NCI-H2081 (cell line): ENCODE results near the gene ATP5ME.
"Not testable (repeated sequence)": the region's sequence is repeated elsewhere in the genome, so short reads cannot be mapped to it uniquely, and the experiment has no call there.

Experiments used
- DNase-seq, 2 experiments: peaks; one replicate each; lab custom pipeline; 2025; lab: John Stamatoyannopoulos, UW

The ATP5ME gene

GRCh38 chr4:704971-705277 lies 30.8 kb upstream of the ATP5ME start:
- no peak for DNase-seq

DNA sequence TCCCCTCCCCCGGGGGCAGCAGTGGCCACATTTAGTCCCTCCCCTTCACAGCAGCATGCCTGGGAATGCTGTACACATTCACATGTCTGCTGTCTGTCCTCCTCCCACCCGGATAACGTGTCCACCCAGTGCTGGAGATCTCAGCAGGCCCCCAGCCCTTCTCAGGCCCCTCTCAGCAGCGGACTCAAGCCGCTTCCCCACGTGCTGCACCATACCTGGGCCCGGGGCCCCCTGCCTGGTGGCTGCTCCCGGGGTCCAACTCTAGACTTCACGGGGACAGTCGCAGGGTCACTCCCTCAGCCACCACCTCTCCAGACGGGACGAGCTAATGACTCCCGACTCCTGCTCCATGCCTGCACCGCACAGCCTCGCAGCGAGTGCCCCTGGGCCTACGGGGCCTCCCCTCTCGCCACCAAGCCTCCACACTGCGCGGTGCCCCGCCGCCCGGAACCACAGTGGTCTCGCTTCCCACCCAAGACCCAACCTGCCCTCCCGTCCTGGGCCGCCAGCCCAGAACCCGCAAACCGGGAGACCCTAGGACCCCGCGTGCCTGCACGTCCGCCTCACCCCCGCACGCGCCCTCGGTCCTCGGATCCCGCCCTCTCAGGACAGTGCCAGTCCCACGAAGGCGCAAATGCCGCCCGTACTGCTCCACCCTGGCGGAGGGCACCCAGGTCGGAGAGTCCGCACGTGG lies 30.3 kb upstream of the ATP5ME start:
- DNase-seq = no peak

GRCh38 chr4:703336-704197 lies 29.5 kb upstream of the ATP5ME start:
- no peak for DNase-seq

DNA sequence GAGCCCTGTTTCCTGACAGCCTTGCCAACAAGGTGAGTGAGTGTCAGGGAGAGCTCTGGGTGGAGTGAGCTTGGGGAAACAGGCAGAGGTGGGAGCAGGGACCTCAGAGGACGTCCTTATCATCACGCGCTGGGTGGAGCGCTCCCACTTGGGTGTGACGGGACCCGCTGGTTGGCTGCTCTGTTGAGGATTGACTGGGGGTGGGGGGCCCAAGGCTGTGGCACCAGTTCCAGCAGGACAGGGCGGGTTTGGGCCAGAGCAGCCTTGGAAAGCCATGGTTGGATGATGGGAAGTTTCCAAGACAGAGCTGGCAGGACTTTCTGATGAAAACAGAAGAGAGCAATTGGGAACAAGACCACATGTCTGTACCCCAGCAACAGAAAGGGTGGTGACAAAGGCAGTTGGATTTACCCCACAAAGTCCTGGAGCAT lies 28.6 kb upstream of the ATP5ME start:
- DNase-seq = no peak

GRCh38 chr4:700587-701264 lies 26.6 kb upstream of the ATP5ME start:
- no peak for DNase-seq

DNA sequence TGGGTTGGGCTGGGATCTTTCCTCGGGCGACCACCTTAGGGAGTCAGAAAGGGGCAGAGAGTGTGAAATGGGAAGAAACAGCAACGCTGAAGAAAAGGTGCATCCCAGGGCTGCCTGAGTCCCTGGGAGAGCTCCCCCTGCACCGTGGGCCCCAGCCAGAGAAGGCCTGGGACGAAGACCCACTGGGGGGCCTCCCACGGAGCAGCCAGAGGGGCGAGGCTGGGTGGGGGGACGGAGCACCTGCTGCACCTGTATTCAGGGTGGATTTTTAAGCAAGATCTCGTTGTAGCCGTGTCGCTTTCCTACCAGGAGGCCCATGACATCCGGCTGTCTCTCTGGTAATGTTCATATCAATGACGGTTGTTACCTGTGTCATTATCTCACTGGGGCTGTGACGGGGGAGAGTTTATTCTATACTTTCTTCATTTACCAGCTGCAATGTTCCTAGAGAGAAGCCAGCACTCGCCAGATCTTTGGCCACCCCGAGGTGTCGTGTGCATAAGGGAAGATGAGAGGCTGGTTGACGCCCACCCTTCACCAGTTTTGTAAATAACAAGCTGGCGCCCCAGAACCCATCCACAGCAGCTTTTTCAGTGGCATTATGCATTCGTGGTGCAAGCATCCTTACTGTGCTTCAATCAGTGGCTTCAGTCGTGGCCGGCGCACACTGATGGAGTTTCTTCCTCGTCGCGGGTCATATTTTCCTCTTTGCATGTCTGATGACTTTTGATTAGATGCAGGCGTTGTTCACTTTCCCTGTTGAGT lies 25.9 kb upstream of the ATP5ME start:
- no peak for DNase-seq

GRCh38 chr4:694341-694940 lies 20.4 kb upstream of the ATP5ME start:
- DNase-seq = not testable (repeated sequence)

DNA sequence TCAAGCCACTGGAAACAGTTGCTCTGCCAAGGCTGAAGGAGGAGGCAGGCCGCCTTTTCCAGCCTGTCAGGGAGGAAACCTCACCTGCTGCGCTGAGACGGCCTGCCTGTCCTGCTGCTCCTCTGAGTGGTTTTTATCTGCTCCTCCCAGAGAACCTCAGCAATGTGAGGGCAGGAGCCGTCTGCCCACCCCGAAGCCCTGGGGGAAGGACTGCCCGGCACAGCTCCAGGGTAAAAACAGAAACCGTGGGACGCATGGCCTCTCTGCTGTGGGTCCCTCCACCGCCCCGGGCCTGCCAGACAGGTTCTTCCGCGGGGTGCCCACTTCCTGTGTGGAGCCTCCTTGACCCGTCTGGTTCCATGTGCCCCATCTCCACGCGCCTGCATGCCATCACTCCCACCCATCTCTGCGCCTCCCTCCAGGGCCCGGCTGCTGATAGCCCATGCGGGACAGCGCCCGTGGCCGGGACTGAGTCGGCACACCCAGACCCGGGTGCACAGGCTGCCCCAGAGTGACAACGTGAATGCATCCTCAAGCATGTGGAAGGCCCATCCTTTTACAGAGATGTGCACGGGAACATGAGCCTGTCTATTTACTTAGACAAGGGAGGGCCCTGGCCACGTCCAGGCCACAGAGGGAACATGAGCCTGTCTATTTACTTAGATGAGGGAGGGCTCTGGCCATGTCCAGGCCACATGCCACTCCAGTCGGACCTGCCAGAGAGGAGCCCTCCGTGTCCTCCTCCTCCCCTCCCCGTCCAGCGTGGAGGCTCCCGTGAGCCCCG lies 18.9 kb upstream of the ATP5ME start:
- no peak for DNase-seq

- DNase-seq = no peak
Measured at GRCh38 chr4:689723-690122, 15.6 kb upstream of the ATP5ME start.

DNA sequence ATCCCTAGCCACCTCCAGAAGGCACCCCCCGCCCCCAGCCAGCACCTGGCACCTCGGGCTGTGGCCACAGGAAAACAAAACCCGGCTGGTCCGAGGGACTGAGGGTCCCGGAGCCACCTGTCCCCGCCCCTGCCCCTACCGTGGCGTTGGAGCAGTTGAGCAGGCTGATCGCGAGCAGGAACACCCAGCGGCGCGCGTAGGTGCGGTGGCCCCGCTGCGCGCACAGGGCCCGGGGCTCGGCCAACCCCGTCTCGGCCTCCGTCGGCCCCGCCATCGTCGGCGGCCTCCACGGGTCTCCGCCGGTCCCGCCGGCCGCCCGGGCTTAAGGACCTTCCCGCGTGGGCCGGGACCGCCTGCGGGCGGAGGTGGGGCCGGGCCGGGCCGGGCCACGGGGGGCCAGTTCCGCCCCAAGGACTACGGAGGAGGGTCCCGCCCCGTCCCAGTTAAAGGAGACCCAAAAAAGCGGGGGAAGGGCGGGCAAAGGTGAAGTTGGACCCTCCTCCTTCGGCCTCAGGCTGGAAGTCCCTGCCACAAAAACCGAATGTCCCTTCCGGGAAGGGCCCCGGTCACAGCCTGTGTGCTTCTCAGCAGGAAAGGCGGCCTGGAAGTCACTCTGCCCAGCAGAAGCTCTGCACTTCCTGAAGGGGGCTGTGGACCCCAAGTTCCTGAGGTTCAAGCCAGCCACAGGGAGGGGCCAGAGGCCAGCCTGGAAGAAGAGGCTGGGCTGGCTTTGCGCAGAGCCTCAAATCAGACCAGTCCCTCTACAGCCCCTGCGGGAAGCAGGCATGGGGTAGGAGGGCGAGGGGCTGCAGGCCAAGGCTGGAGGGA lies 15.0 kb upstream of the ATP5ME start, which contains the start of gene SLC49A3:
Gene SLC49A3, minus strand, starts transcription at position 298 of the 828 bp plus-strand sequence. Its CDS starts 24 bp downstream, at position 274.
- DNase-seq = no peak

DNA sequence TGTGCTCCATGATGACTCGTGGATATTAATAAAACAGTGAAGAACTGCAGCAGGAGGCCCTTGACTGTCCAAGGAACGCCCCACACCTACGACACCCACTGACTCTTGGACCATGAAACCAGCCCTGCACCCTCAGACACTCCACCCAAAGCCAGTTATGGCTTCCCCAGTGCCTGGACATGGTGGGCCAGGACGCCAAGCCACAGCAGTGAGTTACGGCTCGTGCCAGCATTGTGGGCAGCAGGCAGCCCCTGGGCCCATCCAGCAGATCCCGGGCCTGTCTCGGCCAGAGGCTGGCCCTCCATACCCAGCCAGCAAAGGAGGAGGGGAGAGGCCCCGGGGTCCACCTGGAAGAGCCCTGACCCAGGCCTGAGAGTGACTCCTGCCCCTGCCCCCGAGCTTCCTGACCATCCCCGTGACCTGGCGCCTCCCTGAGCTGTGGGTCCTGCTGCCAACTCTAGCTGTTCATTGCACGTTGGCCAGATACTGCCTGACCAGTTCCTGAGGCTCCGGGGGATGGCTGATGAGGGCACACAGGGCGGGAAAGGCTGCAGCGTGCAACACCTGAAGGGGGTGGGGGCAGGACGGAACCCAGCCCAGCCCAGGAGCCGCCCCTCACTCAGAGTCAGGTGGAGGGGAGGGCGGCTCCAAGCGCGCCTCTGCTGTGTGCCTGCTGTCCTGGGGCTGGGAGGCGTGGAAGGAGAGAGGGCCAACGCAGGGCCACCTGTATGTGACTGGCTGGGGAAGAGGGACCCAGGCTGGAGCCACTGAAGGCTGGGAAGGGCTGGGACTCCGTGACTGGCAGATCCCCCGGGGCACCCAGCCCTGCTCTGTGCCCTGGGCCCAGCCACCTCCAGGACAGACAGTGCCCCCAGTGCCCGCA lies 14.1 kb upstream of the ATP5ME start:
- no peak for DNase-seq

GRCh38 chr4:687048-687970 lies 13.2 kb upstream of the ATP5ME start:
- DNase-seq = no peak

DNA sequence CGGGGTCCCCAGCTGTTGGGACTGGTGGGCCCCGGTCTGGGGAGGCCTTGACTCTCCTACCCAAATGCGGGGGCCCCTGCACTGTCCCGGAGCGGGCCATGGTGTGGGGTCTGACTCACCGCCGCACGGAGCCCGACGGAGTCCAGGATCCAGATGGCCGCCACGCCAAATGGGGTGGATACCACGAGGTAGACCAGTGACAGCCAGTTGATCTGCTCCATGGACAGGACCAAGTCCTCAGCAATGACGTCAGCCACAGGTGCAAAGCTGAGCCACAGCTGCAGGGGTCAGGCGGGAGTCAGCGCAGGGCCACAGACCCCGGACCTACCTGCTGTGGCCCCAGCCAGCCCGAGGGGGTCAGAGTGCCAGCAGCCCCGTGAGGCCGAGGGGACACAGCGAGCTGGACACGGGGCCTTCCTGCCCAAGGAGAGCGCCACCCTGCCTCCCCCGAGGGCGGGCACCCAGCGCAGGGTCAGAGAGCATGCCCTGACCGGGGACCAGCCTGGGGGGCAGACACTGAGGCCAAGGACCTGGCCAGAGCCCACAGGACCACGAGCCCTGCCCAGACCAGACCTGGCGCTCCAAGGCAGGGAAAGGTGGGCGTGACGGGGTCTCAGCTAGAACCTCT lies 12.5 kb upstream of the ATP5ME start:
- DNase-seq = no peak

DNA sequence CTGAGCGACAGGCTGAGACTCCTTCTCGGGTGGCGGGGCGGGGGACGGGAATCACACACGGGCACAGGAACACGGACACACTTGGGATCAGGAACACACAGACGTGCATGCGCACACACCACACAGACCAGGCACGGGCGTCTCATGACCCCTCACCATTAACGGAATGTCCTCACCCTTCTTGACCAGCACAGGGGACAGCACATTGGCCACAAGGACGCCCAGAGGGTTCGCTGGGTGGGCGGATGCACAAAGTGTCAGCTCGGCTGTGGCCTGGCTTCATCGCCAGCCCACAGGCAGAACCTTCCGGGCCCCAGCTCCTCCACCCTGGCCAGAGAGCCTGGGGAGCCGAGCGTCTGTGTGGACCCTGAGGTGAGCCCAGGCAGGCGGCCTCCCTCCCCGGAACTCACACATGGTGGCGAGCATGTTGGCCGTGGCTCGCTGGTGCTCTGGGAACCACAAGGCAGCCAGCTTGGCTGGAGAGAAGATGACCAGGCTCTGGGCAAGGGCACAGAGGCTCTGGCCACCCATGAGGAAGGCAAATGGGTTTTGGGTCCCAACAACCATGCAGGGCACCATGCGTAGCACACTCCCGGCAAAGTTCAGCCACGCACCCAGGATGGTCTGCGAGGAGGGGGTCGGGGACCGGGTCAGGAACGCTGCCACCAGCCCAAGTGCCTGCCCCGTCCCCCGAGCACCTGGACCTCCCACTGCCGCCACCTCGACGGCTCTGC lies 11.8 kb upstream of the ATP5ME start:
- no peak for DNase-seq

GRCh38 chr4:684623-685327 lies 10.7 kb upstream of the ATP5ME start:
- no peak for DNase-seq
